NT2/D1 (cell line): ENCODE measurements around the gene ZNF592.

ENCODE experiments used
- DNase-seq: peaks from one replicate; pipeline ENCODE4 v3.0.0-alpha.2; 2011; ENCODE audit warnings: low read depth, low spot score
- H3K27me3 ChIP-seq: 2 replicates; pipeline ENCODE4 v1.6.0; 2011; ENCODE audit warnings: mild to moderate bottlenecking; ENCODE audit not compliant: insufficient read length, insufficient read depth
- H3K36me3 ChIP-seq: 2 replicates; pipeline ENCODE4 v1.6.1; 2011; ENCODE audit warnings: mild to moderate bottlenecking, low read length, mixed read lengths; ENCODE audit not compliant: insufficient read depth, insufficient read length
- H3K4me1 ChIP-seq: 2 replicates; pipeline ENCODE4 v1.5.1; 2011; ENCODE audit not compliant: insufficient read depth, insufficient read length
- H3K4me3 ChIP-seq: 2 replicates; pipeline ENCODE4 v1.5.1; 2011; ENCODE audit warnings: low read depth; ENCODE audit not compliant: insufficient read length
- H3K9ac ChIP-seq: 2 replicates; pipeline ENCODE4 v1.6.0; 2011; ENCODE audit warnings: low read depth; ENCODE audit not compliant: insufficient read length
- H3K9me3 ChIP-seq: 2 replicates; pipeline ENCODE4 v1.5.1; 2011; ENCODE audit warnings: mild to moderate bottlenecking, low read length; ENCODE audit not compliant: insufficient read depth
- SUZ12 ChIP-seq: IDR thresholded peaks from 2 replicates; pipeline ENCODE4 v1.6.1; 2011; ENCODE audit not compliant: insufficient read length, insufficient read depth; ENCODE audit errors: extremely low read depth
- YY1 ChIP-seq: IDR thresholded peaks from 2 replicates; pipeline ENCODE4 v1.6.1; 2011; ENCODE audit not compliant: insufficient read length, insufficient read depth
- ZNF274 ChIP-seq: IDR thresholded peaks from 2 replicates; pipeline ENCODE4 v1.6.1; 2011; ENCODE audit warnings: mild to moderate bottlenecking, low read depth, low read length

Gene ZNF592

DNA sequence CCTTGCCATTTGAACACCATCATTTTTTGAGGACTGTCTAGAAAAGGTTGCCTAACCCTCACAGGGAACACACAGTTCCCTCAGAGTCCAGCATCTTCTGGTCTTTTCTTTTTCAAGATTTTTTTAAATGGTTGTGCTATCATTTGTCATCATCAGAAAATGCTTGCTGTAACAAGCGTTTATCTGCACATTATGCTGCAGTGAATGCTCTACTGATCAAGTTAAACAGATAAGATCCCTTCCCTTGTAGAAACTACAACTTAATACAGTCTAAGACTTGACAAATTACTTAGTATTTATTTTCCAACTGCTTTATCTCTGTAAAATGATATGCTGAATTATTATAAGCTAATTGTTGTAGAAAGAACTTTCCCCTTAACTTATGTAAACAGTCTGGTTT is 56.8 kb downstream of the ZNF592 start:
- H3K4me1 ChIP-seq: no peaks in the 10 kb centered on the region
- TF ChIP-seq ZNF274: no peak
- no peaks in the 10 kb centered on the region for H3K27me3 ChIP-seq
- H3K36me3 ChIP-seq: peaks cover 55% of the 10 kb centered on the region
- no peak for DNase-seq
- no peaks in the 10 kb centered on the region for H3K9me3 ChIP-seq
- H3K4me3 ChIP-seq: no peak overlapping the region
- H3K9ac ChIP-seq: no peak overlapping the region

DNA sequence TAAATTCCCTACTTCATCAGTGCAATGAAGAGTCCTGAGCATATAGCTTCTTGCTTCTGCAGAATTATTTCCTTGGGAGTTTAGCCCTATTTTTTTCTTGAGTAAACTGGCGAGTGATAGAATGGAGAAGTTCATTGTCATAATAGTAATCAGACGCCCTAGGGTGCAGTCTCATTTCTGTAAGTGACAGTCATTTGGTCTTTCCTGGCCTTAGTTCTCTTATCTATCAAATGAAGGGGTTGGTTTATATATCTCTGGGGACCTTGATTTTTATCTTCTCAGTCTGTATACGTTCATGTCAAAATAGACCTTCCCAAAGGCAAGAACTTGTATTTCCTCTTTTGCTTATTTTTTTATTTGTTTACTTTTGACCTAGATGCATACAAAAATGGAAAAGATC is 58.8 kb downstream of the ZNF592 start:
- no peaks in the 10 kb centered on the region for H3K9me3 ChIP-seq
- no peak for TF ChIP-seq ZNF274
- TF ChIP-seq YY1: no peak
- TF ChIP-seq SUZ12: no peak

DNA sequence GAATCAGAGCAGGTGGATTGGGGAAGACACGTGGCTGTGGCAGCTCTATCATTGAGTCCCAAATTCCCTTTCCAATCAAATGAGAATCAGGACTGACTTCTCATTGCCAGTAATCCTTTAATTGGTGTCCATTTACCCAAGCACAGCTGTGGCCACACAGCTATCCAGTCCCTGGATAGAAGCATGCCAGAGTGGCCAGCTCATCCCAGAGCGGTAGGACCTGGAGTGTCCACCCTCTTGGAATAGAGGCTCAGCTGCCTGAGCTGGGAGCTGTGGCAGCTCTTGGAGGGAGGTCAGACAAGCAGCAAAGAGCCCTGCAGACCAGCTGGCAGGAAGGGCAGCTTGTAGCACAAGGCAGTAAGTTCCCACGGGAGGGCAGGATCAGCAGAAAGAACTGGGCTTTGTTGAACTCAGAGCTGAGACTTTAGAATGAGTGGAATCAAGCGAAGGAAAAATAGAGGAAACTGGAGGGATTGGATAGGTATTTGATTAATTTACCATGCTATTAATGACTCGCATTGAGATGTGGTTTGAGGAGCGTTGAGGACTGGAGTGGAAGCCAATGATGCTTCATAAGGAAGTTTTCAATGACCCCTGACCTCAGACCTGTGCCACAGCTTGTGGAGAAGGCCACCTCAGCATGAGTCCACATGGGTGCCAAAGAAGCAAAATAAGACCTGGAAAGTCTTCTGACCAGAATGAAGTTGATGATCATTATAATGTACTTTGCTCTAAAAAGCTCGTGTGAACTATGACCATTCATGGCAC is 61.9 kb downstream of the ZNF592 start:
- TF ChIP-seq ZNF274: no peak
- TF ChIP-seq YY1: no peak
- TF ChIP-seq SUZ12: no peak
- H3K36me3 ChIP-seq: peaks cover 11% of the 10 kb centered on the region
- no peaks in the 10 kb centered on the region for H3K27me3 ChIP-seq
- no peaks in the 10 kb centered on the region for H3K9me3 ChIP-seq
- DNase-seq: no peak
- no peak overlapping the region for H3K4me3 ChIP-seq
- H3K9ac ChIP-seq: no peak overlapping the region
- no peaks in the 10 kb centered on the region for H3K4me1 ChIP-seq

More for the DNA sequence above, 58.8 kb downstream of the ZNF592 start:
- Histone ChIP-seq H3K4me1 (no peaks in the 10 kb centered on the region), H3K36me3 (peaks cover 37% of the 10 kb centered on the region), H3K27me3 (no peaks in the 10 kb centered on the region), H3K4me3 (no peak overlapping the region), H3K9ac (no peak overlapping the region)
- no peak for DNase-seq

DNA sequence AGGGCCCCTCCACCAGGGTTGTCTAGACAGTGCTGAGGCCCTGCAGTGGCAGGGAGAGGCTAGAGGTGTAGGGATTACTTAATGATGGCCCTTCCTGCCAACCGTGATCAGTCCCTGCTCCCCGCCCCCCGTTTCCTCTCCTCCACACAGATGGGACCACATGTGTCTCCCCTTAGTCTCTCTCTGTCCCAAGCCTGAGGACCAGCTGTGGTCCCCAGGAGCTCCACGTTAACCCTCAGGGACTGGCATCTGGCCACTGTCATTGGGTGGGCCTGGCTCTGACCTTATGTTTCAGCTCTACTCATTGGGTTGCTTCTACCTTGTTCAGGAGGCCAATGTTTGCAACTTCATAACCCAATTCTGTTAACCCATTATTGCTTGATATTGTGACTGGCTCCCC is 62.8 kb downstream of the ZNF592 start:
- Histone ChIP-seq H3K9me3 (no peaks in the 10 kb centered on the region), H3K4me3 (no peak overlapping the region), H3K27me3 (no peaks in the 10 kb centered on the region), H3K9ac (no peak overlapping the region), H3K4me1 (no peaks in the 10 kb centered on the region), H3K36me3 (peaks cover 3% of the 10 kb centered on the region)
- no peak for DNase-seq
- no peak for TF ChIP-seq SUZ12
- no peak for TF ChIP-seq YY1
- TF ChIP-seq ZNF274: no peak

DNA sequence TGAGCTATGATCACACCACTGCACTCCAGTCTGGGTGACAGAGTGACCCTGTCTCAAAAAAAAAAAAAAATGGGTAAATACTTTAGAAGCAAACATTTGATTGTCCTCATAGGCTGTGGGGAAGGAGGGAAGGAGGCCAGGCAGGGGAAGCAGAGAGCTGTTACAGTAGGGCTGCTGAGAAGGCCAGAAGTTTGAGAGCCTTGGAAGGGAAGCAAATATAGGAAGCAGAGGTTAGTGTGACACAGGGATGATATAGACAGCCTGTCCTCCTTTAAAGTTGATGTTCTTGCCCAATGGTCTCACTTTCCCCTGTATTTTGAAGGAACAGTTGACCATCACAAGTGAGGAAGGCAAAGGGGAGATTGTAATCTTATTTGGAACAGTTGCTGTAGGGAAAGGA is 63.4 kb downstream of the ZNF592 start:
- H3K4me1 ChIP-seq: peaks cover 3% of the 10 kb centered on the region
- H3K27me3 ChIP-seq: no peaks in the 10 kb centered on the region
- no peaks in the 10 kb centered on the region for H3K9me3 ChIP-seq
- H3K9ac ChIP-seq: no peak overlapping the region
- peaks cover 2% of the 10 kb centered on the region for H3K36me3 ChIP-seq
- TF ChIP-seq YY1: no peak
- DNase-seq: no peak
- H3K4me3 ChIP-seq: no peak overlapping the region

DNA sequence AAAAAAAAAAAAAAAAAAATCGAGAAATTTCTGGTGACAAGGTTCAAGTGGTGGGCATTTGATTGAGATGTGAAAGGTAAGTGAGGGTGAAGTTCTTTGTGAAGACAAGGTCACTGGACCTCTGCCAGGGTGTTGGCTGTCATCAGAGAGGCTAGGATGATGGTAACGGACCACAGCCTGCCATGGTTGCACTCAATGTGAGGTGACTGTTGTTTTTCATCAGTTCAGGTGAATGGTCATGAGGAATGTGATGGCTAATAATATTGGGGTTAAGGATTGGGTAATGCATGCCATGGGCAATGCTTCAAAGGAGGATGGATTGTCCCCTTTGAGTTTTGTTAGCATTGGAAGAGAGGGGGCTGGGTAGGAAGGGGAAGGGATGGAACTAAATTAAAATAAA is 64.5 kb downstream of the ZNF592 start:
- Histone ChIP-seq H3K9me3 (no peaks in the 10 kb centered on the region), H3K9ac (no peak overlapping the region), H3K4me3 (no peak overlapping the region), H3K36me3 (no peaks in the 10 kb centered on the region), H3K27me3 (no peaks in the 10 kb centered on the region), H3K4me1 (peaks cover 3% of the 10 kb centered on the region)
- no peak for TF ChIP-seq YY1
- TF ChIP-seq SUZ12: no peak
- TF ChIP-seq ZNF274: no peak
- no peak for DNase-seq

DNA sequence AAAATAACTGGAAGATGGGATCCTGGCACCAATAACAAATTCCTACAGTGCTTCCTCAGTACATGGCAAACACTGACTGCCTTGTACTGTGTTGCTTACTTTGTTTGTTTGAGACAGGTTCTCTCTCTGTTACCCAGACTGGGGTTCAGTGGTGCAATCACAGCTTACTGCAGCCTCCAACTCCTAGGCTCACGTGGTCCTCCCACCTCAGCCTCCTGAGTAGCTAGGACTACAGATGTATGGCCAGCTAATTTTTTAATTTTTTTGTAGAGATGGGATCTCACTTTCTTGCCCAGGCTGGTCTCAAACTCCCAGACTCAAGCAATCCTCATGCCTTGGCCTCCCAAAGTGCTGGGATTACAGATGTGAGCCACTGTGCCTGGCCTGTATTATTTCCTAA is 65.0 kb downstream of the ZNF592 start:
- Histone ChIP-seq H3K27me3 (no peaks in the 10 kb centered on the region), H3K9me3 (no peaks in the 10 kb centered on the region), H3K36me3 (no peaks in the 10 kb centered on the region), H3K4me1 (peaks cover 3% of the 10 kb centered on the region), H3K9ac (no peak overlapping the region), H3K4me3 (no peak overlapping the region)
- TF ChIP-seq YY1: no peak
- no peak for TF ChIP-seq ZNF274
- TF ChIP-seq SUZ12: no peak
- DNase-seq: no peak

DNA sequence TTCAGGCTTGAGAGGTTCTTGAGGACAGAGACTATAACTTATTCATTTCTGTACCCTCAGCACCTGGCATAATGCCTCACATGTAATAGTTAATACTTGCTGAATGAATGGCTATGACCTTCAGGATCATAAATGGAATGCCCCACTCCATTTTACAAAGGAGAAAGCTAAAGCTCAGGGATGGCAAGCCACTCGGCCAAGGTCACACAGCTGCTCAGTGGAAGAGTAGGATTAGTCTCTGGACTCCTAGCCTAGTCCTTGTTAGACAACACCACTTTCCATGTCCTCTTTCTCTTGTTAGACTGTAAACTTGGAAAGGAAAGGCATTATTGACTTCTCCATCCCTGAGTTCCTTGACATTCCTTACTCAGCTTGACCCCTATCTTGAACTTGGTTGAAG is 65.5 kb downstream of the ZNF592 start:
- no peak for DNase-seq
- H3K9ac ChIP-seq: no peak overlapping the region
- H3K9me3 ChIP-seq: no peaks in the 10 kb centered on the region
- H3K4me1 ChIP-seq: peaks cover 3% of the 10 kb centered on the region
- no peaks in the 10 kb centered on the region for H3K36me3 ChIP-seq
- TF ChIP-seq YY1 (no peak), ZNF274 (no peak), SUZ12 (no peak)
- H3K4me3 ChIP-seq: no peak overlapping the region
- no peaks in the 10 kb centered on the region for H3K27me3 ChIP-seq
